HG03025 (cell line): Measurements from ENCODE around the gene UVRAG.
A peak's percentile ranks its signal among the peaks of the same experiment; 100 is the strongest.

Source experiments
- ATAC-seq: cut with Tn5 transposase; IDR thresholded peaks from one replicate; pipeline ENCODE4 v1.9.1; 2021; ENCODE audit warnings: mild to moderate bottlenecking, moderate library complexity; ENCODE audit not compliant: unreplicated experiment, low FRiP score

UVRAG gene

GRCh38 chr11:75814677-75815344 is at the start of gene UVRAG:
Gene UVRAG, plus strand, starts transcription at chr11:75815210. Its CDS starts 198 bp downstream, at chr11:75815408.
- peak; percentile 75 for ATAC-seq

GRCh38 chr11:75766443-75767227 is 48.4 kb upstream of the UVRAG start:
- no peak for ATAC-seq

GRCh38 chr11:75767228-75767572 is 47.8 kb upstream of the UVRAG start:
- ATAC-seq, result no peak

DNA sequence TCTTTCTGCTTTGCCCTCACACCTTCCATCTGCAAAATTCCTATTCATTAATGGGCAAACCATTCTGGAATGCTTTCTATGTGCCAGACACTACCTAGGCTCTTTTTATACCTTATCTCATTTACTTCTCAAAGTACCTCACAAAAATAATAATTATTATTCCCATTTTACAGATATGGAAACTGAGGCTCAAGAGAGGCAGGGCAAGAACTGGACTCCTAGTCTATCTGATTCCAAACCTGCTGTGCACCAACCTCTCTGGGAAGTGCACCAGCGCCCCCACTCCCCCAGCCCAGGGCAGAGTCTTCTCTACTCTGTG is 47.3 kb upstream of the UVRAG start:
- no peak for ATAC-seq

DNA sequence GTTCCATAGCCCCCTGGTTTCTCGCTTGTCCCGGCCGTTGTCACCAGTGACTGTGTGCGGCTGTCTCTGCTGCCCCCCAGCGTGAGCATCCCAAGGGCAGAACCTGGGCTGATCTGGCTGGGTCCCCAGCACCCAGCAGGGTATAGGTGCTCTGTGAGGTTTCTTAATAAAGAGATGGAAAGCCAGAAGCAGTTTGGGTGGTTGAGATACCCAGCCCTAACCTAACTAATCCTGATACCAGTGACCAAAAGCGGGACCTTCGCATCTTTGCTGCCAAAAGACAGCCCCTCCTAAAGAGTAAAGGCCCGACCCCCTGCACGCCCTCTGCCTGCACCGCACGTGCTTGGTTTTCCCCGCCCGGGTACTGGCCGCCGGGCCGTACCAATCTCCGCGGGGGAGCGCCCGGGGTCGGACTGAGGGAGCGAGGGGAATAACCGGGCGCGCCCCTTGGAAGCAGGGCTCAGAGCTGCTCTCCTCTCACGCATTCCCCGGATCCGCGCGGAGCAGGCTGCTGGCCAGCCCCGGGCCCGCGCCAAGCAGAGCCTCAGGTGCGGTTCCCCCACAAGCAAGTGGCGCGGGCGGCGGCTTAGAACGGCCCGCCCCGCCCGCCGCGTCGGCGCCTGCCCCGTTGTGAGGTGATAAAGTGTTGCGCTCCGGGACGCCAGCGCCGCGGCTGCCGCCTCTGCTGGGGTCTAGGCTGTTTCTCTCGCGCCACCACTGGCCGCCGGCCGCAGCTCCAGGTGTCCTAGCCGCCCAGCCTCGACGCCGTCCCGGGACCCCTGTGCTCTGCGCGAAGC is 46.7 kb upstream of the UVRAG start, which contains the start of gene DGAT2:
DGAT2 (plus strand) TSS at position 667 of the 797 bp plus-strand sequence. CDS start 214 bp downstream, outside the sequence.
- ATAC-seq, result peak; percentile 50

GRCh38 chr11:75768909-75769771 is 45.9 kb upstream of the UVRAG start:
- ATAC-seq, result no peak

DNA sequence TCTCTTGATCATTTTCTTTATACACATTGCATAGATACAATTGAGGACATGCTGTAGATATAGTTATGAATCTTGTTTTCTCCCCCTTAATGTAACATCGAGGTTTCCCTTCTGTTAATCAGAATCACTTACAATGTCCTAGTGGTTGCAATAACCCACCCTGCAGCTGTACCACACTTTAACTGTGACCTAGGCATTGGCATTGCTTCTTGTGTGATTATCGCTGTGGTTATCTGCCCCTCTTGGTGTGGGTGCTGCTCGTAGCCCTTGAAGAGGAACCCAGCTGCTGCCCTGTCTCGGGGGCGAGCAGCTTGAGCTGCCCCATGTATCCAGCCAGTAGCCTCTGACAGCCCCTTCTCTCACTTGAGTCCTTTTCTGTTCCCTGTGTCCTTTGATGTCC is 44.9 kb upstream of the UVRAG start:
- no peak for ATAC-seq

- no peak for ATAC-seq
Measured at GRCh38 chr11:75771646-75772410, 43.2 kb upstream of the UVRAG start.

- ATAC-seq, result peak; percentile 82
Measured at GRCh38 chr11:75773595-75774353, 41.2 kb upstream of the UVRAG start.

DNA sequence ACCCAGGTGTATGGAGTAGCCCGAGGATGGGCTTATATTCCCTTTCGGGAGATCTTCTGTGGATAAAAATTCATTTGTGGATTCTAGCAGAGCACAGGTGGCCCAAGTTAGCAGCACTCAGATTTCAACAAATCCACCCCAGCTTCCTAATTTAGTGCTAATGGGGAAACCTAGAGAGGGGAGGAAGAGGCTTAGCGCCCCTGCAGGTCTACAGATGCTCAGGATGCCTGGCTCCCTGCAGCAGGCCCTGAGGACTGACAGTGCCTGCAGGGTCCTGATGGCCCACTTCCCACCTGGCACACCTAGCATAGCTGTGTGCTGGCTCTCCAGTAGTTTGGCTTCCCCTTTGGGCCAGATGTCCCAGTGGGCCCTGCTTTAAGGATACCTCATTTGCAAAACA is 40.0 kb upstream of the UVRAG start:
- ATAC-seq, result no peak

- no peak for ATAC-seq
Measured at GRCh38 chr11:75776546-75776945, 38.5 kb upstream of the UVRAG start.

GRCh38 chr11:75777461-75778110 is 37.4 kb upstream of the UVRAG start:
- no peak for ATAC-seq

- no peak for ATAC-seq
Measured at GRCh38 chr11:75778962-75779361, 36.0 kb upstream of the UVRAG start.

DNA sequence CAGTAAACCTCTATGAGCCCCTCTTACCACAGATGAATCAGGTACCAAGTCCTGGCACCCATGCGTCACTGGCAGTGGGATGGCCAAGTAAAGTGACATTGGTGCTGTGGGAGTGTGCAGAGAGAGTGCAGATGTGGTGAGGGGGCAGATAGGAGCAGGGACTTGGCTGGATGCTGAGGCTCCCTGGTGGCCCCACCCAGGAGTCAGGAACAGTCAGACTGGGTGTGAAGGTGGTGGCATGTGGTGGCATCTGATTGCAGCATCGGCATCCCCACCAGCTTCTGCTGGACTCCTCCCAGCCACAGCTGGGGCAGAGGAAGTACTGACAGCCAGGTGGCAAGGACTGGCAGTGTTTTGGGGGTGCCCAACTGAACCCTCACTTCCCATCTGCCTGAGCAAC is 35.0 kb upstream of the UVRAG start:
- no peak for ATAC-seq

DNA sequence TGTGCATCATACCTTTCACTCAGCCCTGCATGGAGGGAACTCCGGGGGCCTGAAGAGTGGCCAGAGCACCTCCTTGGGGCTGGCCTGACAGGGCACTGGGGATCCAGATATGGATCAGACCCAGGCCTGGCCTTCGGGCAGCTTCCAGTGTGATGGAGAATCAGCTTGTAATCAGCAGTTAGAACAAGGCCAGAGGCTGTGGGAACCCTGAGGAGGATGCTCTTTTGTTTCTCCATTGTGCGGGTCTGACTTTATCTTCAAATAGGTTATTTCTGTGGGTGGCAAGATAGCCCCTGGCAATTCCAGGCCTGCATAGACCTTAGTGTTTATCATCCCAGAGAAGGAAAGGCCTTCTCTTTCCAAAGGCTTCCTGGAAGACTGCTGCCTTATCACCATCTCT is 34.1 kb upstream of the UVRAG start:
- ATAC-seq, result no peak

- ATAC-seq, result no peak
Measured at GRCh38 chr11:75781296-75781695, 33.7 kb upstream of the UVRAG start.

GRCh38 chr11:75781831-75782230 is 33.2 kb upstream of the UVRAG start:
- ATAC-seq, result no peak

DNA sequence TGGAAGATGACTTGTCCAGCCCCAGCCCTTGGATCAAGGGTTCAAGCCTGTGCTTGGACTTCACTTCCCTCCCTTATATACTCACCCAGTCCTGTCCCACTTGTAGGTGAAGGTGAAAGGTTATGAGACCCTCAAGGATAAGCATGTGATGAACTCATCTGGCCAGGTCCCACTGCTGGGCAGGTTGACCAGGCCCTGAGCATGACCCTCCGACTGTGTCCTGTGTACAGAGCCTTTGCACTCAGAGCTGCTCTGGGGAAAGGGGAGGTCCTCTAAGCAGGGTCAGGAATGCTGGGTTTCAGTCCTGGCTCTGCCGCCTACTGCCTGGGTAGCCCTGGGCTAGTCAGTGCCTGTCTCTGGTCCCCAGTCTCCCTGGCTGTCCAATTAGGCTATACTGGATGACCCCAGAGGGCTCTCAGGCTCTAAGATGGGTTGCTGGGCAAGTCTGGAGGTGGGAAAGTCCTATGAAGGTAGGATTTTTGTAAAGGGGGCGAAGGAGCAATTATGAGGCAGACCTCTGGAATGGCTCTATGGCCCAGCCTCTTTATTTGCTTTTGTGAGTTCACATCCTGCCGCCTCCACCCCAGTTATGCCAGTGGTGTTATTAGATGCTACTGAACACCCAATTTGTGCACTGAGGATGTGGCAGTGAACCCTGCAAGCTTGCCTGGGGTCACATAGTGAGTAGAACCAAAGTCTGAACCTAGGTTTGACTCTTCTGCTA is 32.3 kb upstream of the UVRAG start:
- no peak for ATAC-seq
